ENCODE measurements around the gene SMIM5.

DNA sequence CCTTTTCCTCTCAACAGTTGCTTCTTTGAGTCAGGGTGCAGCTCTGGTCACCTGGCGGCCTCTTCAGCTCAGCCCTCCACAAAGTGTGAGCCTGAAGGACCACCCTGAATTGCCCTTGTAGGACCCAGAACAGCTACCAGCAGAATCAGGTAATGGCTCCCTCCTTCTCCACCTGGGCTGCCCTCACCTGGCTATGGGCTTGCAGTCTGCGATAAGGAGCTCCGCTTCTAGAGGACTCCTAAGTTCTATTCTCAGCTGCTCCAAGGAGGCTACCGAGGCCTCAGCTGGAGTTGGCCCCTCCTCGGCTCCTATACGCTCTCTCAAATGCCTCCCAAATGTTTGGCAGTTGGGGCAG, 13.4 kb downstream of the SMIM5 start:
- TF ChIP-seq CTCF (IDR thresholded peaks at IDR 0.05 in 4 of 5, conservative IDR thresholded peaks at IDR 0.05 in 1 of 5) (no peak), POLR2A (IDR thresholded peaks at IDR 0.05) (no peak)

Data from gastrocnemius medialis (tissue), 4 donors.